T follicular helper cell (primary cell): ENCODE measurements around the gene AFF3.

ENCODE experiments used
- DNase-seq: peaks from one replicate; pipeline ENCODE4 v3.0.0-alpha.2; 2020; ENCODE audit warnings: low read depth

Gene AFF3

DNA sequence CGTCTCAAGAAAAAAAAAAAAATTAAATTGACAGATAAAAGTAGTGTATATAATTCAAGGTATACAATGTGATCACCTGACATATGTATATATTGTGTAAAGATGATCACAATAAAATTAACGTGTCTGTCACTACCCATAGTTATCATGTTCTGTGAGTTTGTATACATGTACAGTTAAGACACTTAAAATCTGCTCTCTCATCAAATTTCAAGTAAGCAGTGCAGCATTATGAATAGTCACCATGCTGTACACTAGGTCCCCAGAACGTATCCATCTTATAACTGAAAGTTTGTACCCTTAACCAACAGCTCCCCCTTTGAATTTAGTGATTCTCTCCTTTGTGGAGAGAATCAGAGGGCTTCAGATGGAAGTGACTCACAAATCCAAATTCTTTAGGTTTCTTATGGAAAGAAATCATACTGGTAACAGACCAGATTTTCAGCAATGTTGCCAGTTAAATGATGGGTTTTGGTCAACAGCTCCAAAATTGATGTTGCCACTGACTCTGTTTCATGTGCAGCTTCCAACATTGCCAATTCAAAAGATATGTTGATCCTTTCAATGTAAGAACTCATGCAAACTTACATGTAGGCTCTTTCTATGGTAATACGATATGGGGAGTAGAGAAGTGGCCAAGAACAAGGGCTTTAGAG lies 281.5 kb downstream of the AFF3 start:
- no peak for DNase-seq

DNA sequence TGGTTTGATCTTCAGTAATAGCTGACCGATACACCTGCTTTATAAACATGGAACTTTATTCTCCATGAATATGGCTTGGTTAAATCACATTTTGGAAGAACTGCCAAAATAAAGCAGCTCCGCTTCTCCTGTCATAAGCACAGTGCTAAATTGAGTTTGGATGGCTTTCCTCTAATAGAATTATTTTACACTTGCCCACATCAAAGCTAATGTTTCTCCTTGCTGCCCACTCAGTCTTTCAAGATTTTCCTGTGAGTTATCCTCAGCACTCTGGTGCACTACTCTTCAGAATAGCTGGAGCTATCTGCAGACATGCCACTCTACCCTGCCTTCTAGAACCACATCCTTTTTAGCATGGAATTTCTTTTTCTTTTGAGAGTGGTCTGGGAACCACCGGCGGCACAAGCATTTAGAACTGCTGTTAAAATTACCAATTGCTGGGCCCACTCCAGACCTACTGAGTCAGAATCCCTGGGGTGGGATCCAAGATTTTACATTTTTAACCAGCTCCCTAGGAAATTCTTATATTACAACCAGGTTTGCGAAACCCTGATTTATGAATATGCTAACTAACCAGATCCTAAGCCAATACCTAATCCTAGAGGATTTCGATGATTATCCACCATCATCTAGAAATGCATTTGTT lies 283.3 kb downstream of the AFF3 start:
- DNase-seq, result no peak

DNA sequence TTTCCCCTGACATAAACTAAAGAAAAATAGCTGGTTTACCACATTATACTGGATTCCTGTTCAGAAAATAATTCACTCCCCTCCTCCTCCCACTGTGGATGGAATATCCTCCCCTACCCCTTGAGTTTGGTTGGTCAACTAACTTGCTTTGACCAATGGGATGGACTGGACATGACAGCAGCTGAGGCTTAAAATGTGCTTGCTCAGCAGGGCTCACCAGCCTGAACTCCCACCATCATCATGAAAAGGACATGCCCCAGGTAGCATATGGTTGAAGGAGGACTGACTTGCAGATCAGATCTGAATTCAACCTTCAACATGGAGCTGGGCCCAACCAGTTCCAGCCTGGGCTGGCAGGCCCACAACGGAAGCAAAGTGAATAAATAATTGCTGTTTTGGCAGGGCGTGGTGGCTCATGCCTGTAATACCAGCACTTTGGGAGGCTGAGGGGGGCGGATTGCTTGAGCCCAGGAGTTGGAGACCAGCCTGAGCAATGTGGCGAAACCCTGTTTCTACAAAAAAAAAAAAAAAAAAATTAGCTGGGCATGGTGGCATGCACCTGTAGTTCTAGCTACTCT lies 284.4 kb downstream of the AFF3 start:
- DNase-seq, result no peak

DNA sequence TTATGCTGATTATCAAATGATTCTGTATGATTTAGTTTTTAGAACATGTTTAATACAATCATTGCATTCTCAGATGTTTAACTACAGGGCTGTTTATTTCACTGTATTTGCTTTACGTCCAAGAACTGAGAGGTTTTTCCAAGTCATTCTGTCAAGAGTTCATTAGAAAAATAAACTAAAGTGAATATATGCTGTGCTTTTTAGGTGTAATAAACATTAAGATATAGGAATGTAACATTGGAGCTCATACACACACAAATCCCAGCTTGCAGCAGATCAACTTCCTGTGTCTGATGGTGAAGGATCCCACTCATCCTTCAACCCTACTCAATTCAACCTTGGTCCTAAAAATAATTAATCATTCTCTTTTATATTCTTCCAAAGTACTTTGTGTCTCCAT lies 285.0 kb downstream of the AFF3 start:
- no peak for DNase-seq

DNA sequence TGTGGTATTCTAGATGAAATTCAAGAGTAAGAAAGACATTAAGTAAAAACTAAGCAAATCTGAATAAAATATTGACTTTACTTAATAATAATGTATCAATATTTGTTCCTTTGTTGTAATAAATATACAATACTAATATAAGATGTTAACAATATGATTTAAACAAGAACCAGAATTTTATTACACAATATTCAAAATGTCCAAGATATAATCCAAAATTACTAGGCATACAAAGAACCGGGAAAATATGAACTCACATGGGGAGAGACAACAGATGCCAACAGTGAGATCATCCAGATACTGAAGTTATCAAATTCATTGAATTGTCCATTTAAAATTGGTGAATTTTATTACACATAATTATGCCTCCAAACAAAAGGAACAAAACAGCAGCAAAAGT lies 286.3 kb downstream of the AFF3 start:
- DNase-seq, result no peak

DNA sequence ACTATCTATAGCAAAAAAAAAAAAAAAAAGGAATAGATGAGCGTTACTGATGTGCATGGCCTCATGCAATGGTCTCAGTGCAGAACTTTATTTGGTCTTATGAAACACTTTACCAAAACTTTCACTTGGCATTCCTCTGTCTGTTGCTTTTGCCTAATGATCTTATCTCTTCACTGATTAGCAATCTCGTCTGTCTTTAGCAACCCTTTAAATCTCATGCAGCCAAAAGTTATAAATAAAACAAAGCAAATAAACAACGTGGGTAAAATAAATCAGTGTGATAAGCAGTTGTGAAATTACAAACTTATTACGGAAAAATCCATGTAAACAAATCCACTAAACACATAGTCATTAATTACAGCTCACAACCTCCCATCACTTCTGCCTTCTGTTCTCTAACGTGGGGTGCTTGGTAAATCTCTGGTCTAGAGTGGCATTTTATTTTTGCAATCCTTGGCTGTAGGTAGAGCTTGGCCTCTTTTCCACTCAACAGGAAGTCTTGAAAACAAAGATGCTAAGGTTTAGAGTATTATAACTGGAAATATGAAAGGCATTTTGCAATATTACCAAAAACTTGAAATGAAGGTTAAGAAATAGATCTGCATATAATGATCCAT lies 288.0 kb downstream of the AFF3 start:
- no peak for DNase-seq

DNA sequence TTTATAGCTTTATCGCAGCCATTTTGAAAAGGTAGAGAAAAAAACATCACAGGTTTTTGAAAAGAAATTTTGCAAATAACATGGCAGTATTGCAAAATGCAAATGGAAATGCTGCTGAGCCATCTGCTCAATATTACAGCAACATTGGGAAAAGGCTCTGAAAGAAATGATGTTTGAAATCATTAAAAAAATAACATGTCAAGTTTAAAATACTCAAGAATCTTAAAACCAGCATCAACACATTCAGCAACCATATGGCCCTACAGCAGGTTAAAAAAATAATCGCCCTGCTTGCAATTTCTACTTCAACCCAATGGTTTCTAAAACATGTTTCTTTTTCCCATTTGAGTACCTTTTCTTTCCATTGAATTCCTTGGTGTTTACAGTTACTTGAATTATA lies 289.4 kb downstream of the AFF3 start:
- DNase-seq, result no peak

DNA sequence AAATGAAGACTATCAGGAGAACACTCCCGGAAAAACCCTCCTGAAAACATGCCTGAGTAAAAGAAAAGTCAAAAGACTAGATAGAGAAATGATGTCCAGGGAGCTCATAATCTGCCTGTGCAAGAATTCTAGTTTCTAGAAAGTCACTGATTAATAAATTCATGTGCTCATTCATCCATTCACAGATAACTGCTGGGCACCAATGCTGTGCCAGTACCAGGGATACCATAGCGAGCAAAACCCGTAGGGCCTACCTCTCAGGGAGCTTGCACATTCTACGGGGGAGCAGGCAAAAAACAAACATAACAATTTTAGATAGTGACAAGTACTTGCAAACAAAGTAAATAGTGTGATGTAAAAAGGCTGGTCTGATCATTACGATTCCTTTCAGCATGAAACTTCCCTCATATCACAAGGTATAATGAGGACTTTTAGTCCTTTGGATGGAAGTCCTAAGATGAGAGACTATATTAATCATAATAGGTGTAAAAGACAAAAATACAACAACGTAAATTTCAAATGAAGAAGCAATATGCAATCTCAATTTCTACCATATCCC lies 289.9 kb downstream of the AFF3 start:
- DNase-seq, result no peak

GRCh38 chr2:99851811-99852210 lies 290.6 kb downstream of the AFF3 start:
- DNase-seq, result no peak

GRCh38 chr2:99851089-99851488 lies 291.3 kb downstream of the AFF3 start:
- DNase-seq, result no peak

GRCh38 chr2:99850084-99850710 lies 292.2 kb downstream of the AFF3 start:
- no peak for DNase-seq

DNA sequence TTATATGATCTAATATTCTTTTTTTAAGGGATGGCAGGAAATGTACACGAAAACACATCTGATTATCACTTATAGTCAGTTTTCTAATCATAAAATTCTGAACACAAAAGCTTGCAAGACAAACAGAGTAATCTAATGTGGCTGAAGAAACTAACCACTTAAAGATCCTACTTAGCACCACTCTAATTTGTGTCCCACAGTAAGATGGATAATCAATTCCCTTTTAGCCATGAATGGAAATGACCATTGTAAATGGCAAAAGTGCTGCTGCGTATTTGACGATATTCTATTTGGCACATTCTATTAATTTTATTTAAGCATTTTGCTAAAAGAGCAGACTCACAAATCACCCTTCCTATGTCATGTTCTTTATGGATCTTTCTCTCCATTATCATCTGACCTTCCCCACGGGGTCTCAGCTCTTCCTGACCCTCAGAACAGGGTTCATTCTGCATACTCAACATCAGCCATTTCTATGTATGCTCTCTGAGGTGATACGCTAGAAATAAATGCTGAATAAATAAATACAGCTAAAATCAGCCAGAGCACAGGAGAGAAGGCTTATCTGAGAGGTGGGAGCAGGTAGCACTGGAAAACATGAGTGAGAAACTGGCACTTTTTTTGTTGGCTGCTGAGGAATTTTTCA lies 295.8 kb downstream of the AFF3 start:
- no peak for DNase-seq

- no peak for DNase-seq
Observed at GRCh38 chr2:99845296-99845695, 297.1 kb downstream of the AFF3 start.

GRCh38 chr2:99842451-99842850 lies 299.9 kb downstream of the AFF3 start:
- no peak for DNase-seq

DNA sequence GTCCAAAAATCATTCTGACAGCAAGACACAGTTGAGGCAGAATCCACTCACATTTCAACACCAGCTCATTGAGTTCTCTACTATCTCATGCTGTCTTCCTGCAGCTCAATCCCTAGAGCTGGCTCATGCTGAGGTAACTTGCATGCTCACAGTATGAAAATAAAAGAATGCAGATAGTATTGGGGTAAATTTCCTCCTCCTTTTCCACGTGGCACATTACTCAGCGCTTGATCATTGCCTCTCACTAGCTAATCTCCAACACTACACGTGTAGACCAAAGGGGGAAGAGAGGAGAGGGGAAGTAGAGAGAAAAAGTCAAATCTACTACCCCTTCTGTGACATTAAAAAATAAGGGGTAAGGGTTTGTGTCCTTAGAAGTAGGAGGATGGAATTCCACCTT lies 300.6 kb downstream of the AFF3 start:
- no peak for DNase-seq

GRCh38 chr2:99840831-99841230 lies 301.6 kb downstream of the AFF3 start:
- DNase-seq, result no peak

DNA sequence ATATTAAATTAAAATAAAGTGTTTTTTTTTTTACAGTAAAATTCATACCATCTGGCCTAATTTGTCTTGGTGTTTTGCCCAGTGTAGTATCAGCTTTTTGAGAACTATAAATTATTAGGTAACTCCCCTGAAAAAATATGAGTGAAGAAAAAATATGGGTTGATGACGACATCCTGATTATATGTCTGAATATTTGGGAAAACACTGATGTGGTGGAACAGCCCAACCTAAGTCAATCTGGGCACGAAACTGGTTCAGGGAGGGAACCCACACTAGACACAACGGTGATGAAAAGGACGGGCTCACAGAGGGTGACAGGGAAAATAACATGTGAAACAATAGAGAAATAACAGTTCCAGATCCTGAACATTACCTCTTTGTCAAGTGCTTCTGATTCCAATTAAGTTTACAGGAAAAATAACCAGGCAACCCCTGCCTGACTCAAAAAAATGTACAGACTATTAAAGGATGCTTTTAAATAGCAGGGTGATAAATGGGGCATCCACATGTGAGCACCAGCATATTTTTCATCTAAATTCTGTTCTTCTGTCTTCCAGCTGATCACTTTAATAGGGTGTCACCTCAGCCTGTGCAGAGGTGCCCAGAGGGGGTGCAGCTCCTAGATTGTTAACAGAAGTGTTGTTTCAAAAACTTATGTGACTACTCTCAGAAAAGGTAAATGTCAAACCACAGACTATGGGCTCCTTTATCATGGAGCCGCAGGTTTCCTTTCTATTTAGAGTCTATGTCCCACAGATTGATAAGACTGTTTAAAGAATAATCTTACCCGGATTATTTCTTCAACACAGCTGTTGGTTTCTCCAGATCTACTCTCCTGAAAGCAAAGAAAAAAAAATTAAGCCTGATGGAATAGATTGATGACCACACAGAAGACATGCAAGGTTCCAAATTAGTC lies 305.4 kb downstream of the AFF3 start:
- no peak for DNase-seq

DNA sequence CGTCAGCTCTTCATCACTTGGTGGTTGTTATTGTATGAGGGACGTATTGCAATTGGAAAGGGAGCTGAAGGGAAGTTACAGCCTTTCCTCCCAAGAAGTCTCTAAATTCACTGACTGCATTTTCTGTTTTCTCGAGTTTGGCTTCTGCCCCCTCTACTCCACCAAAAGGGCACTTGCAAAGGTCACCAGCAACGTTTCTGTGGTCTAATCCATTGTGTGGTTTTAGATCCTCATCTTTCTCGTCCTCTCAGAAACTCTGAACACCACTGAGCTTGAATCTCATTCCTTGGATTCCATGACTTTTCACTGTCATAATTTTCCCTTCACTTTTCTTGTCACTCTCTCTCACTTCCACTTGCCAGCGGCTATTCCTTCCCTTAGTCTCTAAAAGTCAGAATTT lies 308.0 kb downstream of the AFF3 start:
- no peak for DNase-seq

DNA sequence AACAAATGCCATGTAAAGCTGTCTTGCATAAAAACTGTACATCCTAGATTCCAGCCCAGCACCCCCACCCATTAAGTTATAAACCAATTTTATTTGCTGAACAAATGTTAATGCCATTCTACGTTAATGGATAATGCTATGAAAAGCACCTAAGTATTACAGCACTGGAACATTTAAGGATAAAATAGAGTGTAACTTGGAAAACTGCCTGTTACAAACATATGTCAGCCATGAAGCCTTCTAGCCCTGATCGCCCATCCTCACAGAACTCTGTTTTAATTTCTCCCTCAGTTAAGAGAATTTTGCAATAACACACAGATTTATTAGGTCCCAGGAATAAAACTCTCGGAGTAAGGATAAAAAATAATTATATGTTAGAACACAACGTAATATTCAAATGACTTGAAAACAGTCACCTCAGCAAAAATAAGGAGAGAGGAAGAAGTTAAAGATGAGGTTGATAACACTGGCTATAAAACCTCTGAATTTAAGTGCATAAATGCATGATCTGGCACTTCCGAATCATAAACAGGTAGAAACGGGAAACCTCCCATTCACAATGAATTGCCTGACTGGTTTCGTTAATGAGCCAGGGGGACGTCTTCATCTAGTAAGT lies 308.7 kb downstream of the AFF3 start:
- no peak for DNase-seq

DNA sequence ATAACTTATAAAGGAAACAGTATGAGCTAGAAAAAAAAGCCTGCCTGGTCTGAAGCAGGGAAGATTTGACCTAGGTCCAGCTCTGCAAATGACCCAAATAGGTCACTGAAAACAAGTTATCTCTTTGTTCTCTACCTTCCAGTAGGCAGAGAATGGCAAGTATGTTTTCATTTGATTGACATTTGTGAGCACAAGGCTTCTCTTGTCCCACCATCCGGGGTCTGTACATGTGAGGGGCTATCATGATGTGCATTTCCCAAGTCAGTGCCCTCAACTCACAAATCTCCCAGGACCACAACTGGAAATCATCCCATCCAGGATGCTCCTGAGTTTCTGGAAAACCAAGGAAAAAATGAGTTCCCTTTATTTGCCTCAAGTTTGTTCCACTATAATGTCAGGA lies 309.5 kb downstream of the AFF3 start:
- no peak for DNase-seq
